HT1080 (cell line): Measurements from ENCODE around the gene DROSHA. TPM values are rescaled to one million over a fixed set of nuclear protein-coding genes. Genes with fewer than 3 reads are reported as not detected.

Source experiments
- DNase-seq: peaks from one replicate; pipeline ENCODE4 v3.0.0-alpha.2; 2015; ENCODE audit warnings: low read depth
- total RNA-seq: library from RNA; depleted of rRNA; stranded (reverse); fragments of >200 nt; shearing (Covaris generic); gene quantifications from 2 replicates; pipeline ENCODE4 v1.2.3, GENCODE V29; 2014

DROSHA gene
- total RNA-seq, 1 experiment from 2014 or later: 88.3 TPM

GRCh38 chr5:31470608-31471007 lies 61.3 kb downstream of the DROSHA start:
- DNase-seq: peak; percentile 69

GRCh38 chr5:31469886-31470285 lies 62.0 kb downstream of the DROSHA start:
- no peak for DNase-seq

GRCh38 chr5:31469466-31469865 lies 62.4 kb downstream of the DROSHA start:
- DNase-seq: no peak

GRCh38 chr5:31465291-31465690 lies 66.6 kb downstream of the DROSHA start:
- DNase-seq: no peak

GRCh38 chr5:31464081-31464480 lies 67.8 kb downstream of the DROSHA start:
- no peak for DNase-seq

GRCh38 chr5:31463351-31463750 lies 68.5 kb downstream of the DROSHA start:
- DNase-seq: no peak

- no peak for DNase-seq
Observed at GRCh38 chr5:31459594-31459993, 72.3 kb downstream of the DROSHA start.

- DNase-seq: no peak
Observed at GRCh38 chr5:31455172-31455571, 76.7 kb downstream of the DROSHA start.

- DNase-seq: no peak
Observed at GRCh38 chr5:31453522-31453921, 78.4 kb downstream of the DROSHA start.

- no peak for DNase-seq
Observed at GRCh38 chr5:31452314-31452713, 79.6 kb downstream of the DROSHA start.

GRCh38 chr5:31449962-31450361 lies 81.9 kb downstream of the DROSHA start:
- no peak for DNase-seq

- DNase-seq: no peak
Observed at GRCh38 chr5:31449174-31449573, 82.7 kb downstream of the DROSHA start.

GRCh38 chr5:31445041-31445600 lies 86.8 kb downstream of the DROSHA start:
- no peak for DNase-seq

GRCh38 chr5:31443572-31443971 lies 88.3 kb downstream of the DROSHA start:
- DNase-seq: no peak

GRCh38 chr5:31442058-31442745 lies 89.7 kb downstream of the DROSHA start:
- no peak for DNase-seq

- no peak for DNase-seq
Observed at GRCh38 chr5:31436851-31437250, 95.0 kb downstream of the DROSHA start.

GRCh38 chr5:31435730-31436129 lies 96.2 kb downstream of the DROSHA start:
- no peak for DNase-seq

- DNase-seq: no peak
Observed at GRCh38 chr5:31434898-31435297, 97.0 kb downstream of the DROSHA start.

- DNase-seq: no peak
Observed at GRCh38 chr5:31433229-31433628, 98.7 kb downstream of the DROSHA start.

- no peak for DNase-seq
Observed at GRCh38 chr5:31427724-31428309, 104.1 kb downstream of the DROSHA start.

- DNase-seq: no peak
Observed at GRCh38 chr5:31427013-31427723, 104.7 kb downstream of the DROSHA start.
